Measurements from ENCODE around the gene LHX6.

LHX6 gene

DNA sequence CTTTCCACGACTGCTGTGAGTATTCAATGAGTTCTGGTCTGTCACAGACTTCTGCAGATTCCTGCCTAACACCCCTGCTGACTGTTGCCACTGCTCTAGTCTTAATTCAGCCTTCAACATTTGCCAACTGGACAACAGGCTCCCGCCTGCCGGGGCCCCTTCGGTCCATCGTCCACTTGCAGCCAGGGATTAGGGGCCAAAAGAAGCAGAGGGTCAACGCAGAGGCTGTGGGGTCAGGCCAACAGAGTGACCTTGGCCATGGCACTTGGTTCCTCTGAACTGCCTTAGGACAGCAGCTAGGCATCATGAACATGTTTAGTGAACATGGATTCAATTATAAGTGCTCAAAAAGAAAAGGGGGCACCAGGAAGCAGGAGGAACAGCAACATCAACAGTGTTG is 40.4 kb downstream of the LHX6 start:
- no peak for FAIRE-seq

DNA sequence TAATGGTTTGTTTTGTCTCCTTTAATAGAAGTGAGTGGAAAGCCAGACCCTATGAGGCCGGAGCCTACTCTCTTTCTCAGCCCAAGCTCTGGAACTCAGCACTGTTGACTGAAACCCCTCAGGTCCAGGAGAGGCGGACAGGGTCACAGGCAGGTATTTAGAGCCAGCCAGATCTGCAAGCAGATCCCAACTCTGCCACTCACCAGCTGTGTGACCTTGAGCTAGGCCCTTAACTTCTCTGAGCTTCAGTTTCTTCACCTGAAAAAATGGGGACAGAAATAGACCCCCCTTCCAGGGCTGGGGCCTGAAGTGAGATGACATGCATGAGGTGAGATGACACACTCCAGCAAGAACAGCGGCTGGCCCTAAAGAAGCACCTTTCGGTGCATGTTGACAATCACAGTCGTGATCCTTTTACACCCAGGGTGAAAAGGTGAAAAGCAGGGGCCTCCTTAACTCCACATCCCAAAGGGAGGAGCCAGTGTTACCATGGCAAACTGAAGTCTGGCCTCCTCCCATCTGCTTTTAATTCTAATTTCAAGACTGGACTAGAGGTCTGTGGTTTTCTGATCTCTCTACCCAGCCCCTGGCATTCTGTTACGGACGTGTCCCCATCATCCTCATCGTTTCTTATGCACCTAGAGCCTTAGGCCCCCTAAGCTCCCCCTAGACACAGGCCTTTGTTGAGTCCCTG is 41.8 kb downstream of the LHX6 start:
- FAIRE-seq, result no peak

DNA sequence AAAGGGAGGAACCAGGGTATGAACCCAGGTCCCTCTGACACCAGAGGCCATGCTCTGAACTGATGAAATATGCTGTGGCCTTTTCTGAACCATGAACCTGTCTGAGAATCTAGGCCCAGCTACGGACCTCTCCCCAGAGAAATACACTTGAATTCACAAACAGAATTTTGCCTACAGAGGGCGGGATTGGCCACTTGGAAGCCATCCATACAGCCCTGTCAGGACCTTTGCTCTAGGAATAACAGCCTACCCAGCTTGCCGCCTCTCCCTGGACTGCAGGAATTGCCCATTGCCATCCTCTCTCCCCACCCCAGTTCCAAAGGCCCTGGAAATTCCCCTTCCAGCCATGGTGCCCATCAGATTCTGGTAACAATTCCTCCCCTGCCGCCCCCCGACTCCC is 42.5 kb downstream of the LHX6 start:
- no peak for FAIRE-seq

DNA sequence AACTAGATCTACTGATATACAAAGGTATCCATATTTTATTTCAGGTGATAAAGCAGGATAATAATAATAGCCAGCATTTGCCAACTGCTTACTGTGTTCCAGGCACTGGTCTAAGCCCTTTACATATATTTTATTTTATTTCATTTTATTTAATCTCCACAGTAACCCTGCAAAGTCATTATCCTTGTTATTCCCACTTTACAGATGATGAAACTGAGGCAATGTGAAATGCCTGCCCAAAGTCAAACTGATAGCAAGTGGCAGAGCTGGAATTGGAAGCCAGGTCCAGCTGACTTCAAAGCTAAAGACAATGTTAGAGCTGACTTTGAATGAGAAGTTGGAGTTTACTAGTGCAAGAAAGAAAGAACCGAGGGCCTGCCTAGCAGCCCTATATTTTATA is 44.2 kb downstream of the LHX6 start:
- FAIRE-seq, result no peak

DNA sequence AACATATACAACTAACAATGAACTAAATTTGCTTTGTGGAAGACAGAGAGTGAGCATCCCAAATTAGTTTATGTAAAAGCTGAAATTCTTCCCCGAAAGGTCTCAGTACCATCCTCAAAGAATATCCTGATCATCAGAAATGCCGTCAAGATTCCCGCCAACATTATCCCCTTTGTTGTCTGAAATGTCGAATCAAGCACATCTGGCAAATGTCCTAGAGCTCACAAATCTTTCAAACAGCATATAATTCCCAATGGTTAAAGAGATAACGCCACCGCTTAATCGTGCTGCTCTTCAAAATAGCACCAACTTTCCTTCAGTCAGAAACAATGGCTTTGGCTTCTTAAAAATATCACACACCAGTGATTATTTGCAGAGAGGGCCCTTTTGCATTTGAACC is 45.3 kb downstream of the LHX6 start:
- no peak for FAIRE-seq

DNA sequence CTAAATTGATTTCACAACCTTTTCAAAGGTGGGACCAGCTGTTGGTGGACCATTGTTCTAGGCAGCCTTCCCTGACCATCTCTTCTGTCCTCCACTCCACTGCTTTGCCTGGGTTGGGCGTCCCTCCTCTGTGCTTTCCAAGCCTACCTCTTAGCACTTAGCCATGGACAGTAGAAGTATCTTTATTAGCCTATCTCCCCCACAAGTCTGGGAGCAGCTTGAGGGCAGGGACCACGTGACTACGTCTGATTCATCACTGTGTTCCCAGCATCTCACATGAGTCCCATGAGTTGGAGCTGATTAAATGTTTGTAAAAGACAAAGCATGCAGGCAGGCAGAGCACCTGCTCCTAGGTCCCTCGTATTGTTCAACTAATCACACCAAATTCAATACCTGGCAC is 48.1 kb downstream of the LHX6 start:
- FAIRE-seq, result no peak

DNA sequence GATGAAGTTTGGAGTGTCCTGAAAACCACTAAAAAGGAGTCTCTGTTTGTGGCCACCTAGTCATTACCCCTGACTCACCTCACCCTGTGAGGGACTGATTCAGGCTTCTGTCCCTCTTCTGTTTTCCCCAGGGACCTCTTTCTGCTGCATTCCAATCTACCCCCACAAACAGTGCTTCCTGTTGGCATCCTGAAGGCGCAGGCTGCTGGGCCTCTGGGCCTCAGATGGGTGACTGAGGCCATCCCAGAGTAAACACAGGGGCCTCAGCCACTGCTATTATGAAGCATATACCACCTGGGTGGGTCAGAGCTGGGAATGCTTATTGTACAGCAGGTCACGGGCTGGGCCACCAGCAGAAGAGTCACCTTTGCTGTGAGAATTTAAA is 49.1 kb downstream of the LHX6 start:
- no peak for FAIRE-seq

DNA sequence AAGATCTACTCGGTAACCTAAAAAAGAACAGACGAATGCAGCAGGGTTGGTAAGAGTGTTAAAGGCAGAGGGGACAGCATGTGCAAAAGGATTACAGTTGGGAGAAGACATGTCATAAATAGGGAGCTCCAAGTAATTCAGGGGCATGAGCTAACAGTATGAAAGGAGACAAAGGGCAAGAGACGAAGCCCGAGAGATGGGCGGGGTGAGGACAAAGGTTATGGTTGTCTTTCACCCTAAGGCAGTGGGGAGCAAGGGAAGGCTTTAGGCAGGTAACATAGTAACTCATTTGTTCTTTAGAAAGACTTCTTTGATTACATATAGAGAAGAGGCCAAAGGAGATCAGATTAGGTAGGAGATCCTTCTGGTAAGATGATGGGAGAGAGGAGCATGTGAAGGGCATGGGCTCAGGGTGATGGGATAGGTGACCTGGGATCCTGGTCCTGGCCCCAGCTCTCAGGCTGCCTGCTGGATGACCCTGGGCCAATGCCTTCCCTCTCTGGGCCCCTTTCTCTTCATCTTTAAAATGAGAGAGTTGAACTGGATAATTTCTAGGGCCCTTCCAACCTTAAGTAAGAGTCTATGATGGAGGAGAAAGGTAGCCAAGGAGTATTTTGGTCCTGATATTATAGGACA is 49.6 kb downstream of the LHX6 start:
- no peak for FAIRE-seq

DNA sequence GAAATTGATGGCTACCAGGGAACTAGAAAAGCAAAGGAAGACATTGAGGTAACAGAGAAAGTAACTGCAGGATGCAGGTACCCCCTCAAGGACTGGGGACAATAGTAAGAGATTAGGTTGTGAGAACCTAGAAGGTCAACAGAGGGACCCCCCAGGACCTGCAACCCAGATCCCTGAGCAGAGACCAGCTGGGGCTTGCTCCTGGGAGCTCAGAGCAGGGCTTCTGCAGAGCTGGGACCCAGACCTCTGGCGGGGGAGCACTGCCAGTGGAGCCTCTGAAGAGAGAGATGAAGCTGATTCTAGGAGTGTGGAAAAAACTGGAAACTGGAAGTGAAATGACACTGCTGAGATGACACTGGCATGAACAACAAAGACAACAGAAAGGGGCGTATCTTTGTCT is 51.8 kb downstream of the LHX6 start:
- no peak for FAIRE-seq

DNA sequence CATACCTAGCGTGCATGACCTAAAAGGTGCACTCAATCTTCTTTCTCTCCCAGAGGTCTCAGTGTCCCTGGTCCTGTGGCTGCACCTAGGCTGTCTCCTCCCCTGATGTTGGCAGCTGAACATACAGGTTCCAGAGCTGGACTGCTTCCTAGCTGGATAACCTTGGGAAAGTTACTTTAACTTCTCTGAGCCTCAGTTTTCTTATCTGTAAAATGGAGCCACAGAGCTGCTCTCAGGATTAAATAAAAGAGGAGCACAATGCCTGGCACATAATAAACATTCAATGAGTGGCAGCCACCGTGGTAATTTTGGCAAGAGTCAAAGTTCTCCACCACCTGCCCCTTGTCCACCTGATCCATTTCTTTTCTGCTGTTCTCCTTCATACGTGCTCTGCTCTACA is 55.1 kb downstream of the LHX6 start:
- FAIRE-seq, result no peak

DNA sequence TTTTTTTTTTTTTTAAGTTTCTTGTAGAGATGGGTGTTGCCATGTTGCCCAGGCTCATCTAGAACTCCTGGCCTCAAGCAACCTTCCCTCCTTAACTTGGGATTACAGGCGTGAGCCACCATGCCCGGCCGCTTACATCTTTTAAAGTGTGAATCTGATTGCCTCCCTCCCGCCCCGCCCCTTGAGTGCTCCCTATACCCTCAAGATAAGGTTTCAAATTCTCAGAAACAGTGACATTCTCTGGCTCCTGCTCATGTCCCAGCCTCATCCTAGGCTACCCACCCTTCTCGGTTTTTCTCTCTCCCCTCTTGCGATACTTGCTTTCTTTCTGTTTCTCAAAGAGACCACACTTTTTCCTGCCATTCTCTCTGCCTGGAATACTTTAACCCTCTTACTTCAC is 56.6 kb downstream of the LHX6 start:
- FAIRE-seq, result no peak

DNA sequence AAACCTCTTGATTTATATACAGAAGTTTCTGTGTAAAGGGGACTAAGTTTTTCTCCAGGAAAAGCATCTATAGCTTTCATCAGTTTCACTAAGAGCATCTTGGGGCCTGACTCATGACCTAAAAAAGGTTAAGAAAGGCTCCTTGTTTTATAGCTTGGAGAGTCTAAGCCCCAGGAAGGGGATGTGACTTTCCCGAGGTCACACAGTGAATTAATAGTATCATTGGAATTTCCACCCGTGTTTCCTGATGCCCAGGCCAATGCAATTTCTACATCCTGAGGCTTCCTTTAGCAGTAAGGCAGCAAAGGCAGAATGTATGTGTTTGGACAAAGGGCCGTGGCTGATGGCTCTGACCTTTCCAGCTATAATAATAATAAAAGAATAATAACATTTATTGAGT is 60.4 kb downstream of the LHX6 start:
- no peak for FAIRE-seq

DNA sequence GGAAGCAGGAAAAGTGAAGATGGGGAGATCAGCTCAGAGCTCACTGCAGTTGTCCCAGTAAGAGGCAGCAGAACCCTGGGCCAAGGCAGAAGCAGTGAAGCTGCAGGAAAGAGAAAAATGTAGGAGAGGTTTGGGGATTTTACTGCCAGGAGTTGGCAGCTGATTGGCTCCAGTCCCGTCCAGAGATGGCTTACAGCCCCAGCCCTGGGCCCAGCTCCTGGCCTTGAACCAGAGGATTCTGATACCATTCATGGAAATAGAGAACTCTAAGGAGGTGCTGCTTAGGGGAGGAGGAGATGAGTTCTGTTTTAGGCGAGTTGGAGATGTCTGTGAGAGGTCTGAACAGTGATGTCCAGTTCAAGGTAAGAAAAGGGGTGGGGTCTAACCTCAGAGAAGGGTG is 64.5 kb downstream of the LHX6 start:
- FAIRE-seq, result no peak

DNA sequence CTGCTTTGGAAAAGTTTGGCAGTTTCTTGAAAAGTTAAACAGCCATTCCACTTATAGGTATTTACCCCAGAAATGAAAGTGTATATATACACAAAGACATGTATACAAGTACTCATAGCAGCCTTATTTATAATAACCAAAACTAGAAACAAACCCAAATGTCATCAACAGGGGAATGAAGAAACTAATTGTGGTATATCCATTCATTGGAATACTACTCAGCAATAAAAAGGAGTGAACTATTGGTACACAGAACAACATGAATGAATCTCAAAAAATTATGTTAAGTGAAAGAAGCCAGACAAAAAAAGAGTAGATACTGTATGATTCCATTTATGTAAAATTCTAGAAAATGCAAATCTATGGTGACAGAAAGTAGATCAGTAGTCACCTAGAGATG is 66.3 kb downstream of the LHX6 start:
- FAIRE-seq, result no peak

DNA sequence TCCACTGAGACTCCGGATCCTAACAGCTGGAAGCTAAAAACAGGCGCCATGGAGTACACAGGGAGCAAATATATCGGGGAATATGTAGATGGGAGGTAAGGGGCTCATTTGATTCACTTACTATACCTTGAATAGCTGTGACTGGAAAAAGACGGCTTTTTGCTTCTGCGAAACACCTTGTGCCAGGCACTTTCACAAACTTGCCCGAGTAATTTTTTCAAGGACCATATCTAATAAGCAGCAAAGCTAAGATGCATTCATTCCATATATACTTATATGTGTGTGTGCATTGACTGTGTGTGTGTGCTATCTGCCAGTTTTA is 68.9 kb downstream of the LHX6 start:
- no peak for FAIRE-seq

DNA sequence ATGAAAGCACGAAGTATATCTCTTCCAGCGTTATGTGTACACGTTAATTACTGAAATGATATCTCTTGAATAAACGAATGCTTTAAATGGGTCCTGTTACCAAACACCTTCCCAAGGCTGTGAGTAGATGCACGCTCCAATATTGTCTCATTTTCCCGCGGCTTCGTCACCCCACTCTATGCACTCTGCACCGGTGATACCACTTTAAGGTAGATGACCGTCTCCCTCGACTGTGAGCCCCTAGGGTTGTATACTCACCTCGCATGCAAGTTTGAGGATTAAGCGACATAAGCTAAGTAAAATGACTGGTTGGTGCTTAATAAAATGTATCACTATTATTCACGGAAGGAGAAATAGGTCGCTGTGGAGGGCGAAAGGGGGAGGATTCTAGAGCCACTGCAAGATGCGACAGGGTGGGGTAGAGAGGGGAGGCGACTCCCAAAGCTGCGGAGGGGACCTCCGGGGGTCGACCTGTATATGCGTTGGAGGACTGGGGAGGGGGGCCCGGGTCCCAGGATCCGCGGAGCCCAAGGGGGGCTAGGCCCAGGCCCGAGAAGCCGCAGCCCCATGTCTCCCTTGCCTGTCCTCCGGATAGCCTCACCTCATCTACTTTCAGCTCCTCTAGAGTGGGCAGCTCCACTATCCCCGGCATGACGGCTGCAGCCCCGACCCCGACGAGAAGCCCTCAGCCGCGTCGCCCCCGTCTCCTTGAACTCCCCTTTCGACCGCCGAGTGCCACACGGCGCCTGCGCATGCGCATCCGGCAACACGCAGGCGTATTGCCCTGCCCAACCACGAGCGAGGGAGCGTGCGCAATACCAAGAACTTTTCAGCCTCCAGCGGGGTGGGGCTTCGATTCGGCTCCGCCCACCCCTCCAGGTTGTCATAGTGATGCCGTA is 69.5 kb downstream of the LHX6 start, which contains the start of the genes MORN5 and NDUFA8:
Gene MORN5, plus strand, starts transcription at position 883 of the 899 bp plus-strand sequence. CDS start 65 bp downstream, outside the sequence.
Gene NDUFA8, minus strand, starts transcription at position 754 of the 899 bp plus-strand sequence. Its CDS starts 102 bp downstream, at position 652.
- peak; percentile 13 for FAIRE-seq

DNA sequence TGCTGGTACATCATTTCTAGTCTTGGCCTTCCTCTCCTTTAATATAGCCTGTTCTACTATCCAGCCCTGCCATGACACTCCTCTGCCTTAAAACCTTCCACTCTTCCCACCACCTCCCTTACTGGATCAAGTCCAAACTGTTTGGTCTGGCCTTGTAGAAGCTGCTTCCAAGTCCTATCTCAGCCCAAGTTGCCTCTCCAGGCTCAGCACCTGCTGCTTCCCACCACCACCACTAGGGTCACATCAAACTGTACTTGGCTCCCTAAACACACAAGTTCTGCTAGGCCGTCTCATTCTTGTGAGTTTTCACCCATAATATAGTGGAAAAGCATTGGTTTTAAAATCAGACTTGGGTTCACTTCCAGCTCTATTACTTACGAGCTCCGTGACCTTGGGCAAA is 70.6 kb downstream of the LHX6 start:
- FAIRE-seq, result no peak

DNA sequence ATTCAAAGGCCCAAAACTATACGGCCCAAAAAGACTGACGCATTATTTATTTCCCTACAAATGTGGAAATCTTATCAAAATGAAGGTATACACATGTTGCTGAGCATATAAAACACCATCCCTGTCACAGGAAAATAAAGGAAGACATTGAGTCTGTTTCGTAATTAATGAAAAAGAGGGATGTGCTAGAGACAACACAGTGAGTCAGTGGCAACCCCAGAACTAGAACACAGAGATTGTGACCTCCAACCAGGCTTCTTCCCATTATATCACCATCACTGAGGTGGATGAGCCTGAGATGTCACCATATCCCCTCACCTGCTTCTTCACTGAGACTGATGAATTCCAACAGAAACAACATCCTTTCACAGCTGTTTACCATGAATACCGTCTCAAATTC is 73.0 kb downstream of the LHX6 start:
- no peak for FAIRE-seq

Measured in islet of Langerhans (tissue), 1 donor.